Activated CD4-positive, alpha-beta T cell treated with anti-CD3 and anti-CD28 coated beads, Interleukin-2, amount 50 U/mL, for 48 hours (primary cell): ENCODE results near the gene CENPU.
"Not testable (repeated sequence)": the region's sequence is repeated elsewhere in the genome, so short reads cannot be mapped to it uniquely, and the experiment has no call there.

Experiments
- DNase-seq, 2 experiments: peaks; one replicate each; pipeline ENCODE4 v3.0.0-alpha.2; 2020

Gene CENPU

GRCh38 chr4:184733654-184734524, at the start of gene CENPU:
Gene CENPU, minus strand, starts transcription at chr4:184734096. Its CDS starts 34 bp downstream, at chr4:184734062.
- DNase-seq: peak; percentile 95 to 96

GRCh38 chr4:184782731-184783373, 49.0 kb upstream of the CENPU start:
- DNase-seq: no peak

GRCh38 chr4:184779160-184779559, 45.3 kb upstream of the CENPU start:
- not testable (repeated sequence) for DNase-seq

GRCh38 chr4:184778325-184778724, 44.4 kb upstream of the CENPU start:
- DNase-seq: no peak

GRCh38 chr4:184776821-184777220, 42.9 kb upstream of the CENPU start:
- DNase-seq: no peak

- DNase-seq: no peak
These were observed 42.1 kb upstream of the CENPU start for GRCh38 chr4:184775854-184776555.

GRCh38 chr4:184774152-184774551, 40.3 kb upstream of the CENPU start:
- DNase-seq: no peak

GRCh38 chr4:184771416-184771815, 37.5 kb upstream of the CENPU start:
- DNase-seq: no peak

- no peak for DNase-seq
These were observed 35.4 kb upstream of the CENPU start for GRCh38 chr4:184769141-184769765.

- DNase-seq: no peak
These were observed 34.4 kb upstream of the CENPU start for GRCh38 chr4:184768296-184768695.

GRCh38 chr4:184766446-184766845, 32.5 kb upstream of the CENPU start:
- no peak for DNase-seq

GRCh38 chr4:184765473-184766340, 31.8 kb upstream of the CENPU start:
- no peak for DNase-seq

GRCh38 chr4:184764601-184765000, 30.7 kb upstream of the CENPU start:
- DNase-seq: no peak

- DNase-seq: no peak
These were observed 29.4 kb upstream of the CENPU start for GRCh38 chr4:184763150-184763780.

GRCh38 chr4:184762100-184762499, 28.2 kb upstream of the CENPU start:
- DNase-seq: peak; percentile 22 to 28

- no peak for DNase-seq
These were observed 26.8 kb upstream of the CENPU start for GRCh38 chr4:184760681-184761080.

- no peak for DNase-seq
These were observed 23.9 kb upstream of the CENPU start for GRCh38 chr4:184757810-184758209.

GRCh38 chr4:184756399-184756798, 22.5 kb upstream of the CENPU start:
- DNase-seq: no peak

- no peak for DNase-seq
These were observed 21.4 kb upstream of the CENPU start for GRCh38 chr4:184755278-184755677.

GRCh38 chr4:184752496-184753275, 18.8 kb upstream of the CENPU start:
- no peak for DNase-seq

GRCh38 chr4:184751585-184751956, 17.7 kb upstream of the CENPU start:
- DNase-seq: no peak
